ENCODE measurements around the gene DNAJB2.
"Not testable (repeated sequence)": the region's sequence is repeated elsewhere in the genome, so short reads cannot be mapped to it uniquely, and the experiment has no call there.

DNAJB2 gene

GRCh38 chr2:219284501-219285372 is 5.6 kb downstream of the DNAJB2 start:
- in situ Hi-C loops (cut with HindIII; ENCODE audit: low sequenced_read_pairs), result no loop called here

- in situ Hi-C loops (cut with HindIII; ENCODE audit: low sequenced_read_pairs), result no loop called here
Measured at GRCh38 chr2:219285373-219285735, 6.2 kb downstream of the DNAJB2 start.

- in situ Hi-C loops (cut with HindIII; ENCODE audit: low sequenced_read_pairs), result no loop called here
Measured at GRCh38 chr2:219285894-219286425, 6.8 kb downstream of the DNAJB2 start.

- in situ Hi-C loops (cut with HindIII; ENCODE audit: low sequenced_read_pairs), result no loop called here
Measured at GRCh38 chr2:219286436-219287115, 7.4 kb downstream of the DNAJB2 start.

- in situ Hi-C loops (cut with HindIII; ENCODE audit: low sequenced_read_pairs), result not testable (repeated sequence)
Measured at GRCh38 chr2:219287116-219287440, 7.9 kb downstream of the DNAJB2 start.

GRCh38 chr2:219287580-219288265 is 8.6 kb downstream of the DNAJB2 start:
- in situ Hi-C loops (cut with HindIII; ENCODE audit: low sequenced_read_pairs), result no loop called here

- in situ Hi-C loops (cut with HindIII; ENCODE audit: low sequenced_read_pairs), result no loop called here
Measured at GRCh38 chr2:219289195-219289536, 10.0 kb downstream of the DNAJB2 start.

GRCh38 chr2:219289537-219290361 is 10.6 kb downstream of the DNAJB2 start:
- in situ Hi-C loops (cut with HindIII; ENCODE audit: low sequenced_read_pairs), result no loop called here

GRCh38 chr2:219290381-219291171 is 11.4 kb downstream of the DNAJB2 start:
- in situ Hi-C loops (cut with HindIII; ENCODE audit: low sequenced_read_pairs), result no loop called here

GRCh38 chr2:219291394-219291793 is 12.2 kb downstream of the DNAJB2 start:
- in situ Hi-C loops (cut with HindIII; ENCODE audit: low sequenced_read_pairs), result no loop called here

GRCh38 chr2:219291910-219292490 is 12.8 kb downstream of the DNAJB2 start:
- in situ Hi-C loops (cut with HindIII; ENCODE audit: low sequenced_read_pairs), result no loop called here

GRCh38 chr2:219292616-219293015 is 13.4 kb downstream of the DNAJB2 start:
- in situ Hi-C loops (cut with HindIII; ENCODE audit: low sequenced_read_pairs), result no loop called here

- in situ Hi-C loops (cut with HindIII; ENCODE audit: low sequenced_read_pairs), result no loop called here
Measured at GRCh38 chr2:219293736-219294231, 14.6 kb downstream of the DNAJB2 start.

GRCh38 chr2:219294356-219295351 is 15.5 kb downstream of the DNAJB2 start:
- in situ Hi-C loops (cut with HindIII; ENCODE audit: low sequenced_read_pairs), result loop anchor here (5.0 kb wide), 2 partner anchors 38 to 47 kb away; partner anchors contain the start of genes GLB1L, RESP18 and STK16

- in situ Hi-C loops (cut with HindIII; ENCODE audit: low sequenced_read_pairs), result loop anchor here (5.0 kb wide), 2 partner anchors 36 to 49 kb away; partner anchors contain the start of genes GLB1L, RESP18 and STK16
Measured at GRCh38 chr2:219296142-219296541, 17.0 kb downstream of the DNAJB2 start.

- in situ Hi-C loops (cut with HindIII; ENCODE audit: low sequenced_read_pairs), result loop anchor here (5.0 kb wide), 2 partner anchors 35 to 50 kb away; partner anchors contain the start of genes GLB1L, RESP18 and STK16
Measured at GRCh38 chr2:219296631-219297391, 17.6 kb downstream of the DNAJB2 start.

Measured in endothelial cell of hepatic sinusoid (primary cell).